K562 (cell line): ENCODE measurements around the gene SLC26A1. TPM values are rescaled to one million over a fixed set of nuclear protein-coding genes. Genes with fewer than 3 reads are reported as not detected.

Experiments used
- ATAC-seq: fragments of 200-7000 bp; cut with Tn5 transposase; 3 replicates; pipeline ENCODE4 v1.9.1; 2020; ENCODE audit warnings: moderate library complexity
- BruUV-seq: library from RNA; stranded (reverse); fragments of 400-500 nt; replicated peaks from 2 replicates; lab custom pipeline; 2021; lab: Mats Ljungman, UMichigan
- CTCF ChIA-PET: fragments of 300-600 bp; formaldehyde crosslinking; extraction: SDS; loops from one replicate; lab custom pipeline; 2021; ENCODE audit warnings: low intra/inter-chr PET ratio; lab: Yijun Ruan, JAX
- POLR2A ChIA-PET: fragments of 300-600, 350-650 bp; sonication (Branson Sonifier 250); formaldehyde crosslinking; extraction: SDS; loops from one replicate; lab custom pipeline; 2021; ENCODE audit warnings: antibody characterized with exemption, inconsistent platforms; lab: Yijun Ruan, JAX
- DNase-seq, 4 experiments: peaks; one replicate each; pipeline versions ENCODE4 v3.0.0 to v3.0.0-alpha.2; 2011 to 2018; ENCODE audit warnings: low spot score in 3 of 4, mixed read lengths in 3 of 4; ENCODE audit errors: extremely low read depth in 1 of 4
- FAIRE-seq: peaks from 2 replicates; lab custom pipeline; 2011; peaks lifted over from hg19 to GRCh38; lab: Jason Lieb, UNC
- H2AFZ ChIP-seq: 2 replicates; pipeline ENCODE4 v1.6.0; 2011; ENCODE audit warnings: low read depth, low read length, control low read depth, inconsistent platforms
- H3K27ac ChIP-seq: fragments of 200-600 bp; 3 replicates; pipeline ENCODE4 v1.8.0; 2011; ENCODE audit warnings: low read depth, mild to moderate bottlenecking, control low read depth, inconsistent platforms, low read length, moderate library complexity, mixed read lengths; ENCODE audit errors: extremely low read depth
- H3K27me3 ChIP-seq, 2 experiments: fragments of 300-600 bp in 1 of 2; 2 replicates in 1 of 2; 3 replicates in 1 of 2; pipeline versions ENCODE4 v1.6.0 to v1.8.0; 2011; ENCODE audit warnings: inconsistent platforms in 2 of 2, low read length in 2 of 2, mild to moderate bottlenecking in 1 of 2, mixed read lengths in 1 of 2, moderate library complexity in 1 of 2; ENCODE audit not compliant: control insufficient read depth in 2 of 2, insufficient read depth in 2 of 2
- H3K36me3 ChIP-seq: fragments of 300-600 bp; 3 replicates; pipeline ENCODE4 v1.8.0; 2011; ENCODE audit warnings: mild to moderate bottlenecking, low read length, inconsistent platforms; ENCODE audit not compliant: control insufficient read depth, insufficient read depth
- H3K4me1 ChIP-seq, 2 experiments: fragments of 200-600 bp in 1 of 2; replicated peaks in 1 of 2; 2 replicates in 1 of 2; 3 replicates in 1 of 2; pipeline versions ENCODE4 v1.5.1 to v1.8.0; 2011; ENCODE audit warnings: inconsistent platforms in 2 of 2, low read length in 2 of 2, mild to moderate bottlenecking in 1 of 2, mixed read lengths in 1 of 2, moderate library complexity in 1 of 2; ENCODE audit not compliant: control insufficient read depth in 2 of 2, insufficient read depth in 2 of 2
- H3K4me2 ChIP-seq: 2 replicates; pipeline ENCODE4 v1.6.1; 2011; ENCODE audit warnings: low read length, control low read depth, inconsistent platforms, mixed read lengths; ENCODE audit not compliant: insufficient read depth
- H3K4me3 ChIP-seq: fragments of 200-600 bp; sonication (generic), shearing (Covaris generic); 2 replicates; pipeline ENCODE4 v1.5.1; 2016; ENCODE audit warnings: control low read depth, inconsistent platforms
- H3K79me2 ChIP-seq: fragments of 200-600 bp; 3 replicates; pipeline ENCODE4 v1.8.0; 2011; ENCODE audit warnings: low read length, inconsistent platforms; ENCODE audit not compliant: control insufficient read depth, insufficient read depth
- H3K9ac ChIP-seq, 2 experiments: 2 replicates each; pipeline versions ENCODE4 v1.6.0 to v1.6.1; 2011; ENCODE audit warnings: low read depth in 2 of 2, low read length in 2 of 2, control low read depth in 1 of 2, inconsistent platforms in 1 of 2, mild to moderate bottlenecking in 1 of 2, mixed read lengths in 1 of 2; ENCODE audit not compliant: insufficient read depth in 1 of 2
- H3K9me1 ChIP-seq: one replicate; pipeline ENCODE4 v1.6.0; 2011; ENCODE audit warnings: inconsistent platforms, mild to moderate bottlenecking, low read length, moderate library complexity; ENCODE audit not compliant: control insufficient read depth, insufficient read depth
- H3K9me3 ChIP-seq: replicated peaks from 2 replicates; pipeline ENCODE4 v1.5.1; 2011; ENCODE audit warnings: low read depth, low read length, inconsistent platforms; ENCODE audit not compliant: control insufficient read depth, insufficient read depth
- H4K20me1 ChIP-seq: replicated peaks from 2 replicates; pipeline ENCODE4 v1.6.1; 2011; ENCODE audit warnings: low read length, inconsistent platforms, mixed read lengths; ENCODE audit not compliant: control insufficient read depth, insufficient read depth
- MYNN ChIP-seq, 2 experiments: sonication (generic); formaldehyde crosslinking in 1 of 2; IDR thresholded peaks; 2 replicates each; pipeline versions ENCODE4 v1.5.0 to v1.6.1; 2016 to 2020; ENCODE audit warnings: antibody characterized with exemption in 1 of 2, missing genetic modification reagents in 1 of 2
- POLR2G ChIP-seq: fragments of 200-400 bp; formaldehyde crosslinking; IDR thresholded peaks from 2 replicates; pipeline ENCODE4 v1.6.1; 2017; ENCODE audit warnings: low read depth, mild to moderate bottlenecking, antibody characterized with exemption, low read length, moderate library complexity
- RBFOX2 ChIP-seq: fragments of 200-400 bp; formaldehyde crosslinking; IDR thresholded peaks from 2 replicates; pipeline ENCODE4 v1.6.1; 2017; ENCODE audit warnings: low read depth, mild to moderate bottlenecking, low read length, moderate library complexity
- ZBTB5 ChIP-seq: fragments of 450-650 bp; IDR thresholded peaks from 2 replicates; pipeline ENCODE4 v1.6.1; 2017; ENCODE audit warnings: antibody characterized with exemption
- WGBS: fragments of 100-300 bp; shearing (Covaris generic); methylation state at CpG from one replicate; pipeline ENCODE4 v1.1.6; 2016; ENCODE audit warnings: low coverage, mixed read lengths; ENCODE audit not compliant: insufficient coverage; ENCODE audit errors: missing lambda C conversion rate; 5-methylcytosine and 5-hydroxymethylcytosine counted together
- in situ Hi-C: fragments of 300-500 bp; cut with MboI; formaldehyde crosslinking; loops from 4 replicates; pipeline ENCODE4 v1.15.0; 2018; ENCODE audit warnings: inconsistent platforms, mixed read lengths
- intact Hi-C: fragments of 100-400 bp; cut with micrococcal nuclease; formaldehyde crosslinking; loops from 2 replicates; pipeline ENCODE4 v1.14.2; 2022
- polyA plus RNA-seq, 8 experiments: library from polyadenylated mRNA; depleted of rRNA in 4 of 8; stranded (reverse) in 5 of 8; unstranded in 3 of 8; fragments of >200 nt; fragmentation: Nextera tagmentation in 2 of 8; fragmentation: Illumina TruSeq in 1 of 8; extraction: Ambion mirVana in 2 of 8; extraction: Trizol in 1 of 8; gene quantifications; 2 replicates each; pipeline versions ENCODE4 v1.2.1 to v1.2.3, GENCODE V29; 2011 to 2014; ENCODE audit warnings: inconsistent platforms in 1 of 8, missing spikeins in 1 of 8
- total RNA-seq, 7 experiments: library from RNA; depleted of rRNA in 6 of 7; stranded (reverse); fragments of >200 nt in 6 of 7; fragmentation: Illumina TruSeq in 2 of 7; extraction: Trizol in 2 of 7; gene quantifications; 2 replicates each; pipeline versions ENCODE4 v1.2.1 to v1.2.3, GENCODE V29; 2011 to 2021; ENCODE audit warnings: low replicate concordance in 1 of 7

Gene SLC26A1
- total and polyA plus RNA-seq, 9 of the 15 experiments (the other 6 are each of a cell fraction or from before 2014, with no cell fraction given), result 0.11 to 4.2 (median 0.95) TPM

DNA sequence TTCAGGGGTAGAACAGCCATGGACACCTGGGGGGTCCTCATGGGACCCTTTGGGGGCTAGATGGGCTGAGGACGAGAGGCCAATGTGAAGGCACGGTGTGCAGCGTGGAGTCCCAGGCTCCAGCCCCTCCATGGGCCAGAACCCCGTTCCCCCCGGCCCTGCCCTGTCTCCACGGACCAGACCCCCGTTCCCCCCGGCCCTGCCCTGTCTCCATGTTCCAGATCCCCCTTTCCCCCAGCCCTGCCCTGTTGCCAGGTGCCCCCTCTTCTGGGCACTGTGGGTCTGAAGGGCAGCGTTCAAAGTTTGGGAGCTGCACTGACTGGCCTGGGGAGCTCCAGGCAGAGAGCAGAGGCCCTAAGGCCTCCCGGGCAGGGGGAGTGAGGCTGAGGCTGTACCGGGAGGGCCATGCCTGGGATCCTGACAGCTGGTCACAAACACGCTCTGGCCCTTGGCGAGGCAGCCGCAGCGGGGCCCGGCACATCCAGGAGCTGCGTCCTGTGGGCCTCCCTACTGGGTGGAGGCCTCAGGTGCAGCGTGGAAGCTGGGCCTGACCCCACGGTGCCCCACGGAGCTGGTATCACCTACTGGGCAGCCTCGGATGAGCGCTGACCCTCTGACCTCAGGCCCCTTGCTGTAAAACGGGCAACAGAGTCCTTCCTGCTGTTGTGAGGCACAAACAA, 28.7 kb downstream of the SLC26A1 start (continued):
- TF ChIP-seq ZBTB5, result no peak
- TF ChIP-seq, all 486 proteins: peak for 0

DNA sequence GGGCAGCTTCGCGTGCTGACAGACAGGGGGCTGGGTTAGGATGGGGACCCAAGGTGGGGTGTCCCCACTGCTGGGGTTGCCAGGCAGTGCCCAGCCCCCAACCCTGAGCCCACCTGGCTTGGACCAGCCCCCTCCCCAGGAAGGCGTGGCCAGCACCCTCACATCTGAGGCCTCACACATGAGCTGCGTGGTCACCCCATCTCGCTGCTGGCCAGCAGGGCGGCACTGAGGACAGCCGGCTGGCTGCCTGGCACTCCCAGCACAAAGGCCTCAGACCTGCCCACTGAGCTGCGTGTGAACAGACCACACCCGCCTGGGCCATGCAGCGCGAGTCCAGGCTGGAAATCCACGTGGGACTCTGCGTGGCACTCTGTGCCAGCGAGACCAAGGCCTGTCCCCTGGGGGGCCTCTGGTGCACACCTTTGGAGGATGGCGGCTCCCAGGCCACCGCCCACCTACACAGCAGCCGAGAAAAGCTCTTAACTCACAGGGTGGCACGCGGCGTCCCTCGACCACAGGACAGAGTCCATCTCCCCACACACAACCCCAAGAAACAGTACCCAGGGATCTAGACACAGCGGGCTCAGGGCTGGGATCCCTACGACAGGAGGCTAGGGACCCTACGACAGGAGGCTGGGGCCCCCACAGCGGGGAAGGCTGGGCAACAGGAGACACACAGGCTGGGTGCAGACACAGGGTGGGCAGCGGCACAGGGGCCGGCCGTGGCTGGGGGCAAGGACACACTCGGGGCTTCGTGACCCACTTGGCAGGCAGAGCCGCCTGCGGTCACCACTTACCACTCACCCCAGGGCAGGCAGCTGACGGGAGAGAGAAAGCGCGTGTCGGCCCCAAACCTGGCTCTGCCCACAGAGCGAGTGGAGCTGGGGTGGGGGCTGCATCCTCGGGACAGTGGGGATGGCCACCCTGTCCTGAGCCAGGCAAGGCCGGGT, 29.7 kb downstream of the SLC26A1 start:
- no peaks in the 10 kb centered on the region for H3K9me1 ChIP-seq
- H3K9me3 ChIP-seq, result no peaks in the 10 kb centered on the region
- POLR2A ChIA-PET, result interaction anchor here (1.3 kb wide), 1 partner anchor 31 kb away, joined by 3 read pairs; the partner anchor contains the start of genes GAK and TMEM175
- no TSS peak for BruUV-seq
- no peaks in the 10 kb centered on the region for H3K27me3 ChIP-seq
- ATAC-seq, result no peak
- H3K4me2 ChIP-seq, result no peak overlapping the region
- peaks cover 26% of the 10 kb centered on the region; the same call in 1 of the 3 replicates for H3K36me3 ChIP-seq
- WGBS, result 92% methylated on average over 20 of the region's 39 CpGs
- no peak overlapping the region for H3K4me3 ChIP-seq
- TF ChIP-seq POLR2G (peak; percentile 46; the same call in 1 of the 2 replicates), RBFOX2 (0 out of 2 replicates have a peak, but pooled peaks have one; percentile 26), MYNN (IDR thresholded peaks at IDR 0.05) (no peak), MYNN (CRISPR knock-in tag; IDR thresholded peaks at IDR 0.05) (no peak)
- TF ChIP-seq, all 486 proteins: peak for 2
- FAIRE-seq (no peak), DNase-seq (no peak)
- Histone ChIP-seq H3K4me1 (peaks cover 0 to 42% of the 10 kb centered on the region in 2 experiments; a peak in 2 of 5 replicates), H3K9ac (peak overlapping the region in 1 of 2 experiments; percentile 1; a peak in 1 of 4 replicates), H3K27ac (no peak overlapping the region), H3K79me2 (no peaks in the 10 kb centered on the region), H2AFZ (no peak overlapping the region), H4K20me1 (no peaks in the 10 kb centered on the region)
- in situ Hi-C loops, result no loop called here
- CTCF ChIA-PET, result no interaction called here
- intact Hi-C loops, result no loop called here
